22Rv1 (cell line): Measurements from ENCODE around the gene COLEC12.

Experiments
- CTCF ChIP-seq: fragments of 450-650 bp; IDR thresholded peaks from 2 replicates; pipeline ENCODE4 v1.5.1; 2017; ENCODE audit warnings: mild to moderate bottlenecking
- ZFX ChIP-seq: fragments of 450-650 bp; IDR thresholded peaks from 2 replicates; pipeline ENCODE4 v1.6.1; 2017; ENCODE audit warnings: antibody characterized with exemption, borderline replicate concordance

GRCh38 chr18:339200-339599 is 161.3 kb downstream of the COLEC12 start:
- no peak for TF ChIP-seq CTCF
- TF ChIP-seq ZFX: no peak
